K562 (cell line): Measurements from ENCODE around the gene STON1. TPM values are rescaled to one million over a fixed set of nuclear protein-coding genes. Genes with fewer than 3 reads are reported as not detected.

Experiments
- ATAC-seq: fragments of 200-7000 bp; cut with Tn5 transposase; 3 replicates; pipeline ENCODE4 v1.9.1; 2020; ENCODE audit warnings: moderate library complexity
- BruUV-seq: library from RNA; stranded (reverse); fragments of 400-500 nt; replicated peaks from 2 replicates; lab custom pipeline; 2021; lab: Mats Ljungman, UMichigan
- CTCF ChIA-PET: fragments of 300-600 bp; formaldehyde crosslinking; extraction: SDS; loops from one replicate; lab custom pipeline; 2021; ENCODE audit warnings: low intra/inter-chr PET ratio; lab: Yijun Ruan, JAX
- POLR2A ChIA-PET: fragments of 300-600, 350-650 bp; sonication (Branson Sonifier 250); formaldehyde crosslinking; extraction: SDS; loops from one replicate; lab custom pipeline; 2021; ENCODE audit warnings: antibody characterized with exemption, inconsistent platforms; lab: Yijun Ruan, JAX
- DNase-seq, 4 experiments: peaks; one replicate each; pipeline versions ENCODE4 v3.0.0 to v3.0.0-alpha.2; 2011 to 2018; ENCODE audit warnings: low spot score in 3 of 4, mixed read lengths in 3 of 4; ENCODE audit errors: extremely low read depth in 1 of 4
- FAIRE-seq: peaks from 2 replicates; lab custom pipeline; 2011; peaks lifted over from hg19 to GRCh38; lab: Jason Lieb, UNC
- H2AFZ ChIP-seq: 2 replicates; pipeline ENCODE4 v1.6.0; 2011; ENCODE audit warnings: low read depth, low read length, control low read depth, inconsistent platforms
- H3K27ac ChIP-seq: fragments of 200-600 bp; 3 replicates; pipeline ENCODE4 v1.8.0; 2011; ENCODE audit warnings: low read depth, mild to moderate bottlenecking, control low read depth, inconsistent platforms, low read length, moderate library complexity, mixed read lengths; ENCODE audit errors: extremely low read depth
- H3K27me3 ChIP-seq, 2 experiments: fragments of 300-600 bp in 1 of 2; 2 replicates in 1 of 2; 3 replicates in 1 of 2; pipeline versions ENCODE4 v1.6.0 to v1.8.0; 2011; ENCODE audit warnings: inconsistent platforms in 2 of 2, low read length in 2 of 2, mild to moderate bottlenecking in 1 of 2, mixed read lengths in 1 of 2, moderate library complexity in 1 of 2; ENCODE audit not compliant: control insufficient read depth in 2 of 2, insufficient read depth in 2 of 2
- H3K36me3 ChIP-seq: fragments of 300-600 bp; 3 replicates; pipeline ENCODE4 v1.8.0; 2011; ENCODE audit warnings: mild to moderate bottlenecking, low read length, inconsistent platforms; ENCODE audit not compliant: control insufficient read depth, insufficient read depth
- H3K4me1 ChIP-seq, 2 experiments: fragments of 200-600 bp in 1 of 2; replicated peaks in 1 of 2; 2 replicates in 1 of 2; 3 replicates in 1 of 2; pipeline versions ENCODE4 v1.5.1 to v1.8.0; 2011; ENCODE audit warnings: inconsistent platforms in 2 of 2, low read length in 2 of 2, mild to moderate bottlenecking in 1 of 2, mixed read lengths in 1 of 2, moderate library complexity in 1 of 2; ENCODE audit not compliant: control insufficient read depth in 2 of 2, insufficient read depth in 2 of 2
- H3K4me2 ChIP-seq: 2 replicates; pipeline ENCODE4 v1.6.1; 2011; ENCODE audit warnings: low read length, control low read depth, inconsistent platforms, mixed read lengths; ENCODE audit not compliant: insufficient read depth
- H3K4me3 ChIP-seq: fragments of 200-600 bp; sonication (generic), shearing (Covaris generic); 2 replicates; pipeline ENCODE4 v1.5.1; 2016; ENCODE audit warnings: control low read depth, inconsistent platforms
- H3K79me2 ChIP-seq: fragments of 200-600 bp; 3 replicates; pipeline ENCODE4 v1.8.0; 2011; ENCODE audit warnings: low read length, inconsistent platforms; ENCODE audit not compliant: control insufficient read depth, insufficient read depth
- H3K9ac ChIP-seq, 2 experiments: 2 replicates each; pipeline versions ENCODE4 v1.6.0 to v1.6.1; 2011; ENCODE audit warnings: low read depth in 2 of 2, low read length in 2 of 2, control low read depth in 1 of 2, inconsistent platforms in 1 of 2, mild to moderate bottlenecking in 1 of 2, mixed read lengths in 1 of 2; ENCODE audit not compliant: insufficient read depth in 1 of 2
- H3K9me1 ChIP-seq: one replicate; pipeline ENCODE4 v1.6.0; 2011; ENCODE audit warnings: inconsistent platforms, mild to moderate bottlenecking, low read length, moderate library complexity; ENCODE audit not compliant: control insufficient read depth, insufficient read depth
- H3K9me3 ChIP-seq: replicated peaks from 2 replicates; pipeline ENCODE4 v1.5.1; 2011; ENCODE audit warnings: low read depth, low read length, inconsistent platforms; ENCODE audit not compliant: control insufficient read depth, insufficient read depth
- H4K20me1 ChIP-seq: replicated peaks from 2 replicates; pipeline ENCODE4 v1.6.1; 2011; ENCODE audit warnings: low read length, inconsistent platforms, mixed read lengths; ENCODE audit not compliant: control insufficient read depth, insufficient read depth
- BDP1 ChIP-seq: IDR thresholded peaks from 3 replicates; pipeline ENCODE4 v1.6.1; 2011; ENCODE audit not compliant: insufficient read length, insufficient read depth
- ETV1 ChIP-seq: fragments of 450-650 bp; conservative IDR thresholded peaks from 2 replicates; pipeline ENCODE4 v1.6.1; 2016; ENCODE audit warnings: missing genetic modification characterization, control low read depth, low read depth, missing compliant biosample characterization
- FOXJ2 ChIP-seq: fragments of 200-800 bp; sonication (Bioruptor generic); IDR thresholded peaks from 2 replicates; pipeline ENCODE4 v1.6.1; 2016; ENCODE audit warnings: missing genetic modification characterization, missing compliant biosample characterization
- FOXK2 ChIP-seq, 2 experiments: fragments of 450-650 bp; IDR thresholded peaks in 1 of 2; conservative IDR thresholded peaks in 1 of 2; 2 replicates each; pipeline ENCODE4 v1.6.1; 2016; ENCODE audit warnings: low read depth in 2 of 2, mild to moderate bottlenecking in 1 of 2
- HCFC1 ChIP-seq: IDR thresholded peaks from 2 replicates; pipeline ENCODE4 v1.6.1; 2012; ENCODE audit warnings: low read depth, low read length, improper control_type of control experiment
- HDAC3 ChIP-seq: fragments of 450-650 bp; IDR thresholded peaks from 2 replicates; pipeline ENCODE4 v1.6.1; 2018; ENCODE audit warnings: borderline replicate concordance, mild to moderate bottlenecking, moderate library complexity; ENCODE audit not compliant: partially characterized antibody
- SAFB2 ChIP-seq: fragments of 200-400 bp; formaldehyde crosslinking; IDR thresholded peaks from 2 replicates; pipeline ENCODE4 v1.6.1; 2018; ENCODE audit warnings: borderline replicate concordance, low read length, low read depth, moderate library complexity; ENCODE audit not compliant: severe bottlenecking
- SMC3 ChIP-seq: conservative IDR thresholded peaks from 2 replicates; pipeline ENCODE4 v1.6.1; 2011; ENCODE audit warnings: low read depth, low read length, improper control_type of control experiment; ENCODE audit not compliant: insufficient read depth
- THRAP3 ChIP-seq: fragments of 450-650 bp; IDR thresholded peaks from 2 replicates; pipeline ENCODE4 v1.6.1; 2016; ENCODE audit warnings: mild to moderate bottlenecking, inconsistent platforms, borderline replicate concordance
- ZBTB1 ChIP-seq: sonication (generic); formaldehyde crosslinking; IDR thresholded peaks from 2 replicates; pipeline ENCODE4 v1.8.1; 2023; ENCODE audit warnings: missing genetic modification reagents, low read depth, mild to moderate bottlenecking, borderline replicate concordance
- ZBTB17 ChIP-seq: fragments of 450-650 bp; formaldehyde crosslinking; IDR thresholded peaks from 2 replicates; pipeline ENCODE4 v1.4.0; 2020; ENCODE audit warnings: mild to moderate bottlenecking
- ZNF436 ChIP-seq: fragments of 250-450, 450-650 bp; sonication (Bioruptor Pico); formaldehyde crosslinking; IDR thresholded peaks from 2 replicates; pipeline ENCODE4 v1.7.0; 2020; ENCODE audit warnings: mild to moderate bottlenecking
- ZNF696 ChIP-seq: fragments of 250-450 bp; sonication (Bioruptor Pico); conservative IDR thresholded peaks from 2 replicates; pipeline ENCODE4 v1.4.0; 2020; ENCODE audit warnings: mild to moderate bottlenecking, moderate library complexity
- ZNF780A ChIP-seq: fragments of 250-450 bp; sonication (Bioruptor Pico); IDR thresholded peaks from 2 replicates; pipeline ENCODE4 v1.5.0; 2021; ENCODE audit warnings: mild to moderate bottlenecking
- WGBS: fragments of 100-300 bp; shearing (Covaris generic); methylation state at CpG from one replicate; pipeline ENCODE4 v1.1.6; 2016; ENCODE audit warnings: low coverage, mixed read lengths; ENCODE audit not compliant: insufficient coverage; ENCODE audit errors: missing lambda C conversion rate; 5-methylcytosine and 5-hydroxymethylcytosine counted together
- in situ Hi-C: fragments of 300-500 bp; cut with MboI; formaldehyde crosslinking; loops from 4 replicates; pipeline ENCODE4 v1.15.0; 2018; ENCODE audit warnings: inconsistent platforms, mixed read lengths
- intact Hi-C: fragments of 100-400 bp; cut with micrococcal nuclease; formaldehyde crosslinking; loops from 2 replicates; pipeline ENCODE4 v1.14.2; 2022
- polyA plus RNA-seq, 8 experiments: library from polyadenylated mRNA; depleted of rRNA in 4 of 8; stranded (reverse) in 5 of 8; unstranded in 3 of 8; fragments of >200 nt; fragmentation: Nextera tagmentation in 2 of 8; fragmentation: Illumina TruSeq in 1 of 8; extraction: Ambion mirVana in 2 of 8; extraction: Trizol in 1 of 8; gene quantifications; 2 replicates each; pipeline versions ENCODE4 v1.2.1 to v1.2.3, GENCODE V29; 2011 to 2014; ENCODE audit warnings: inconsistent platforms in 1 of 8, missing spikeins in 1 of 8
- total RNA-seq, 7 experiments: library from RNA; depleted of rRNA in 6 of 7; stranded (reverse); fragments of >200 nt in 6 of 7; fragmentation: Illumina TruSeq in 2 of 7; extraction: Trizol in 2 of 7; gene quantifications; 2 replicates each; pipeline versions ENCODE4 v1.2.1 to v1.2.3, GENCODE V29; 2011 to 2021; ENCODE audit warnings: low replicate concordance in 1 of 7
- TF ChIP-seq, protein P1 (sequence below), 2 experiments: IDR thresholded peaks; 2 replicates each; pipeline ENCODE4 v1.6.1; 2011; ENCODE audit warnings: borderline replicate concordance in 1 of 2, control low read depth in 1 of 2, low read depth in 1 of 2, low read length in 1 of 2, mild to moderate bottlenecking in 1 of 2, mixed read lengths in 1 of 2, moderate library complexity in 1 of 2; ENCODE audit not compliant: insufficient read depth in 1 of 2, insufficient read length in 1 of 2, poor library complexity in 1 of 2, severe bottlenecking in 1 of 2; ENCODE audit errors: extremely low read depth in 1 of 2

STON1 gene
- total and polyA plus RNA-seq, 9 of the 15 experiments (the other 6 are each of a cell fraction or from before 2014, with no cell fraction given) = 0.07 to 1.2 (median 0.55) TPM

DNA sequence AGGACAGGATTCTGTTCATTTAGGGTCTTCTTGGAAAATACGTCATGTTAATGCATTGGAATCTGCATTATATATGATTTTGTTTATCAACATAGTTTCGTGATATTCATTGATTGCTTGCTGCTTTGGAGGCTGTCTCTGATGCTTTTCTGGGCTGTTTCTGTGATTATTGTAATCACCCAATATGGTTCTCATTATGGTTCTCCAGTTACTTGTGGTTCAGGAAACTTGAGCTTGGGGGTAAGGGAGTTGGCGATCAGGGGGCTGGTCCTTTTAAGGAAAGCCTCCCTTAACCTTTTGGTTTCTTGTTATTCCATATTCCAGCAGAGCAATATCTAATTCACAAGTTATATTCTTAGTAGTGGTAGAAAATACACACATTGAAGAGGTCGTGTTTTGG lies 17.4 kb upstream of the STON1 start:
- no peak for FAIRE-seq
- Histone ChIP-seq H4K20me1 (no peaks in the 10 kb centered on the region), H3K4me2 (no peak overlapping the region), H3K36me3 (peaks cover 37% of the 10 kb centered on the region; the same call in 2 of the 3 replicates), H3K27me3 (no peaks in the 10 kb centered on the region), H3K9me1 (no peaks in the 10 kb centered on the region), H3K79me2 (no peaks in the 10 kb centered on the region), H3K9ac (no peak overlapping the region), H3K4me1 (peaks cover 0 to 19% of the 10 kb centered on the region in 2 experiments; a peak in 4 of 5 replicates), H3K9me3 (no peaks in the 10 kb centered on the region), H3K27ac (no peak overlapping the region), H2AFZ (no peak overlapping the region), H3K4me3 (no peak overlapping the region)
- POLR2A ChIA-PET = interaction anchor here (0.7 kb wide), 1 partner anchor 14 kb away, joined by 3 read pairs; no protein-coding TSS in a partner anchor
- TF ChIP-seq THRAP3 = no peak
- TF ChIP-seq ZNF696 = no peak
- no peak for TF ChIP-seq ETV1 (tag)
- no peak for TF ChIP-seq ZBTB17
- no peak for TF ChIP-seq HCFC1
- no peak for TF ChIP-seq FOXK2 (conservative IDR thresholded peaks at IDR 0.05 in 1 of 2, IDR thresholded peaks at IDR 0.05 in 1 of 2; ENCODE audit: low read depth in 2 of 2)
- TF ChIP-seq, protein P1, sequence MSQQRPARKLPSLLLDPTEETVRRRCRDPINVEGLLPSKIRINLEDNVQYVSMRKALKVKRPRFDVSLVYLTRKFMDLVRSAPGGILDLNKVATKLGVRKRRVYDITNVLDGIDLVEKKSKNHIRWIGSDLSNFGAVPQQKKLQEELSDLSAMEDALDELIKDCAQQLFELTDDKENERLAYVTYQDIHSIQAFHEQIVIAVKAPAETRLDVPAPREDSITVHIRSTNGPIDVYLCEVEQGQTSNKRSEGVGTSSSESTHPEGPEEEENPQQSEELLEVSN (IDR thresholded peaks at IDR 0.05; ENCODE audit: borderline replicate concordance in 1 of 2, extremely low read depth in 1 of 2, insufficient read depth in 1 of 2, insufficient read length in 1 of 2, low read depth in 1 of 2, low read length in 1 of 2, poor library complexity in 1 of 2, severe bottlenecking in 1 of 2) = no peak
- no peak for TF ChIP-seq BDP1
- no peak for TF ChIP-seq ZNF780A
- no peak for TF ChIP-seq HDAC3
- TF ChIP-seq ZBTB1 (CRISPR knock-in tag) = no peak
- TF ChIP-seq FOXJ2 (tag) = no peak
- no peak for TF ChIP-seq ZNF436
- TF ChIP-seq SAFB2 = no peak
- TF ChIP-seq SMC3 = no peak
- intact Hi-C loops = no loop called here
- no peak for ATAC-seq
- DNase-seq = no peak
- CTCF ChIA-PET = no interaction called here
- in situ Hi-C loops = no loop called here
- WGBS = 76% methylated on average over 4 of the region's 4 CpGs
- BruUV-seq = no TSS peak
